MM.1S (cell line): Measurements from ENCODE around the gene TET1.

Experiments used
- DNase-seq: peaks from one replicate; pipeline ENCODE4 v3.0.0-alpha.2; 2015
- H2AFZ ChIP-seq: fragments of 300-600 bp; sonication (generic); 2 replicates; pipeline ENCODE4 v1.6.0; 2016; ENCODE audit warnings: antibody characterized with exemption, low read length
- H3F3A ChIP-seq: fragments of 300-600 bp; sonication (generic); 2 replicates; pipeline ENCODE4 v1.6.1; 2016; ENCODE audit warnings: mild to moderate bottlenecking, antibody characterized with exemption, low read length, moderate library complexity, mixed read lengths; ENCODE audit not compliant: insufficient read depth
- H3K27ac ChIP-seq: fragments of 300-600 bp; sonication (generic); 2 replicates; pipeline ENCODE4 v1.5.1; 2016; ENCODE audit warnings: mild to moderate bottlenecking, low read length
- H3K27me3 ChIP-seq: fragments of 300-600 bp; sonication (generic); replicated peaks from 2 replicates; pipeline ENCODE4 v1.6.0; 2016; ENCODE audit warnings: low read length; ENCODE audit not compliant: insufficient read depth
- H3K36me3 ChIP-seq: fragments of 300-600 bp; sonication (generic); replicated peaks from 2 replicates; pipeline ENCODE4 v1.6.1; 2016; ENCODE audit warnings: mild to moderate bottlenecking, low read length, mixed read lengths; ENCODE audit not compliant: insufficient read depth
- H3K4me1 ChIP-seq: fragments of 300-600 bp; sonication (generic); 2 replicates; pipeline ENCODE4 v1.6.1; 2016; ENCODE audit warnings: low read length, mixed read lengths
- H3K4me2 ChIP-seq: fragments of 300-600 bp; sonication (generic); 2 replicates; pipeline ENCODE4 v1.6.0; 2016; ENCODE audit warnings: low read depth, low read length
- H3K4me3 ChIP-seq: fragments of 300-600 bp; sonication (generic); 2 replicates; pipeline ENCODE4 v1.5.1; 2016; ENCODE audit warnings: low read length, mixed read lengths
- H3K79me2 ChIP-seq: fragments of 300-600 bp; sonication (generic); 2 replicates; pipeline ENCODE4 v1.6.1; 2016; ENCODE audit warnings: mixed run types, low read length, mixed read lengths
- H3K9ac ChIP-seq: fragments of 300-600 bp; sonication (generic); 2 replicates; pipeline ENCODE4 v1.6.1; 2016; ENCODE audit warnings: low read length, mixed read lengths
- H3K9me2 ChIP-seq: fragments of 300-600 bp; sonication (generic); replicated peaks from 2 replicates; pipeline ENCODE4 v1.6.1; 2016; ENCODE audit warnings: mild to moderate bottlenecking, low read length, mixed read lengths; ENCODE audit not compliant: insufficient read depth
- H3K9me3 ChIP-seq: fragments of 300-600 bp; sonication (generic); replicated peaks from 2 replicates; pipeline ENCODE4 v1.6.1; 2016; ENCODE audit warnings: mild to moderate bottlenecking, low read length, mixed read lengths; ENCODE audit not compliant: insufficient read depth
- H4K20me1 ChIP-seq: fragments of 300-600 bp; sonication (generic); 2 replicates; pipeline ENCODE4 v1.6.1; 2016; ENCODE audit warnings: mild to moderate bottlenecking, low read length, moderate library complexity, mixed read lengths; ENCODE audit not compliant: insufficient read depth
- CTCF ChIP-seq: fragments of 300-600 bp; sonication (generic); IDR thresholded peaks from 2 replicates; pipeline ENCODE4 v1.5.1; 2016; ENCODE audit warnings: antibody characterized with exemption, low read length, mixed read lengths
- EZH2 ChIP-seq: fragments of 300-600 bp; sonication (generic); optimal IDR thresholded peaks from 2 replicates; pipeline ENCODE3; 2017; ENCODE audit warnings: low read depth, mild to moderate bottlenecking, antibody characterized with exemption, low read length, mixed read lengths
- EZH2phosphoT487 ChIP-seq: fragments of 300-600 bp; sonication (generic); IDR thresholded peaks from 2 replicates; pipeline ENCODE4 v1.6.1; 2018; ENCODE audit warnings: antibody characterized with exemption, low read length

Gene TET1

GRCh38 chr10:68725016-68725415, 164.9 kb downstream of the TET1 start:
- Histone ChIP-seq H3K79me2 (peaks cover 37% of the 10 kb centered on the region), H3K4me2 (no peak overlapping the region), H3K27me3 (no peaks in the 10 kb centered on the region), H3F3A (no peaks in the 10 kb centered on the region), H3K4me3 (no peak overlapping the region), H4K20me1 (no peaks in the 10 kb centered on the region), H2AFZ (no peak overlapping the region), H3K36me3 (peaks cover 4% of the 10 kb centered on the region; the same call in 1 of the 2 replicates), H3K9ac (no peak overlapping the region), H3K4me1 (peaks cover 6% of the 10 kb centered on the region; the same call in 1 of the 2 replicates), H3K27ac (no peak overlapping the region), H3K9me3 (no peaks in the 10 kb centered on the region), H3K9me2 (no peaks in the 10 kb centered on the region)
- no peak for TF ChIP-seq EZH2
- no peak for TF ChIP-seq EZH2phosphoT487
- TF ChIP-seq CTCF: no peak
- DNase-seq: no peak

GRCh38 chr10:68727146-68727545, 167.0 kb downstream of the TET1 start:
- H3K9ac ChIP-seq: no peak overlapping the region
- no peak for DNase-seq
- H4K20me1 ChIP-seq: no peaks in the 10 kb centered on the region
- H3K27me3 ChIP-seq: no peaks in the 10 kb centered on the region
- no peaks in the 10 kb centered on the region for H3K9me3 ChIP-seq
- H3K36me3 ChIP-seq: peaks cover 4% of the 10 kb centered on the region; the same call in 1 of the 2 replicates
- peaks cover 34% of the 10 kb centered on the region for H3K79me2 ChIP-seq
- H3K4me1 ChIP-seq: peaks cover 4% of the 10 kb centered on the region; the same call in 1 of the 2 replicates
- H3K4me3 ChIP-seq: no peak overlapping the region
- TF ChIP-seq EZH2phosphoT487 (no peak), EZH2 (no peak), CTCF (no peak)
- no peak overlapping the region for H3K27ac ChIP-seq
- H2AFZ ChIP-seq: no peak overlapping the region
- no peak overlapping the region for H3K4me2 ChIP-seq
- H3K9me2 ChIP-seq: no peaks in the 10 kb centered on the region
- H3F3A ChIP-seq: no peaks in the 10 kb centered on the region

GRCh38 chr10:68732651-68733050, 172.5 kb downstream of the TET1 start:
- Histone ChIP-seq H3K27ac (no peak overlapping the region), H3K9ac (no peak overlapping the region), H3K4me2 (no peak overlapping the region), H3K79me2 (peaks cover 36% of the 10 kb centered on the region), H3K4me1 (no peaks in the 10 kb centered on the region), H3K9me2 (no peaks in the 10 kb centered on the region), H4K20me1 (no peaks in the 10 kb centered on the region), H2AFZ (no peak overlapping the region), H3K4me3 (no peak overlapping the region), H3K9me3 (no peaks in the 10 kb centered on the region), H3K27me3 (no peaks in the 10 kb centered on the region), H3K36me3 (peaks cover 17% of the 10 kb centered on the region), H3F3A (peaks cover under 1% of the 10 kb centered on the region; the same call in 1 of the 2 replicates)
- no peak for TF ChIP-seq EZH2phosphoT487
- TF ChIP-seq EZH2: no peak
- TF ChIP-seq CTCF: no peak
- DNase-seq: no peak
